ENCODE results near the gene SLC50A1.

GRCh38 chr1:155124503-155125463 is 10.9 kb upstream of the SLC50A1 start:
- TF ChIP-seq, protein P1, sequence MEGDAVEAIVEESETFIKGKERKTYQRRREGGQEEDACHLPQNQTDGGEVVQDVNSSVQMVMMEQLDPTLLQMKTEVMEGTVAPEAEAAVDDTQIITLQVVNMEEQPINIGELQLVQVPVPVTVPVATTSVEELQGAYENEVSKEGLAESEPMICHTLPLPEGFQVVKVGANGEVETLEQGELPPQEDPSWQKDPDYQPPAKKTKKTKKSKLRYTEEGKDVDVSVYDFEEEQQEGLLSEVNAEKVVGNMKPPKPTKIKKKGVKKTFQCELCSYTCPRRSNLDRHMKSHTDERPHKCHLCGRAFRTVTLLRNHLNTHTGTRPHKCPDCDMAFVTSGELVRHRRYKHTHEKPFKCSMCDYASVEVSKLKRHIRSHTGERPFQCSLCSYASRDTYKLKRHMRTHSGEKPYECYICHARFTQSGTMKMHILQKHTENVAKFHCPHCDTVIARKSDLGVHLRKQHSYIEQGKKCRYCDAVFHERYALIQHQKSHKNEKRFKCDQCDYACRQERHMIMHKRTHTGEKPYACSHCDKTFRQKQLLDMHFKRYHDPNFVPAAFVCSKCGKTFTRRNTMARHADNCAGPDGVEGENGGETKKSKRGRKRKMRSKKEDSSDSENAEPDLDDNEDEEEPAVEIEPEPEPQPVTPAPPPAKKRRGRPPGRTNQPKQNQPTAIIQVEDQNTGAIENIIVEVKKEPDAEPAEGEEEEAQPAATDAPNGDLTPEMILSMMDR (IDR thresholded peaks at IDR 0.05; ENCODE audit: poor library complexity), result no peak
- TF ChIP-seq EZH2 (IDR thresholded peaks at IDR 0.05; ENCODE audit: borderline replicate concordance), result no peak
- TF ChIP-seq EZH2phosphoT487 (IDR thresholded peaks at IDR 0.05; ENCODE audit: low read depth, severe bottlenecking, unreplicated experiment), result no peak
